Chondrocyte (in vitro differentiated cells): Measurements from ENCODE around the gene PCYOX1L. TPM values are rescaled to one million over a fixed set of nuclear protein-coding genes. Genes with fewer than 3 reads are reported as not detected.

Source experiments
- DNase-seq: peaks from one replicate; pipeline ENCODE4 v3.0.0; 2021; ENCODE audit warnings: mixed read lengths, low spot score
- H3K27ac Mint-ChIP-seq: one replicate; pipeline ENCODE4 v1.8.0; 2021; ENCODE audit warnings: mild to moderate bottlenecking, moderate library complexity, mixed read lengths; ENCODE audit not compliant: unreplicated experiment
- H3K27me3 Mint-ChIP-seq: 2 replicates; pipeline ENCODE4 v1.8.0; 2021; ENCODE audit warnings: low read depth, mixed read lengths
- H3K36me3 Mint-ChIP-seq: 2 replicates; pipeline ENCODE4 v1.8.0; 2021; ENCODE audit warnings: low read depth, mixed read lengths
- H3K4me1 Mint-ChIP-seq: 2 replicates; pipeline ENCODE4 v1.8.0; 2021; ENCODE audit warnings: low read depth, mild to moderate bottlenecking, mixed read lengths
- H3K4me3 Mint-ChIP-seq: one replicate; pipeline ENCODE4 v1.8.0; 2021; ENCODE audit warnings: mild to moderate bottlenecking, moderate library complexity, mixed read lengths; ENCODE audit not compliant: unreplicated experiment
- H3K9me3 Mint-ChIP-seq: 2 replicates; pipeline ENCODE4 v1.8.0; 2021; ENCODE audit warnings: low read depth, mixed read lengths
- CTCF ChIP-seq: fragments of 200-600 bp; sonication (generic); IDR thresholded peaks from 2 replicates; pipeline ENCODE4 v1.5.0; 2021; ENCODE audit warnings: antibody characterized with exemption, mild to moderate bottlenecking, moderate library complexity
- long read RNA-seq: library from polyadenylated mRNA; stranded (forward); transcript quantifications from one replicate; pipeline ENCODE4 v2.0.0, GENCODE V29; 2021
- total RNA-seq: library from RNA; stranded (reverse); gene quantifications from 3 replicates; pipeline ENCODE4 v1.2.1, GENCODE V29; 2021

PCYOX1L gene
- total RNA-seq: 7.1 to 11.1 TPM (median 7.3 TPM) in 3 replicates
- long read RNA-seq, full-length matches to known transcripts: 18 of 23 reads
- long read RNA-seq, partial matches to known transcripts: 2 of 23 reads
- long read RNA-seq, other reads (novel, unspliced or antisense): 3 of 23 reads

- H3K27ac Mint-ChIP-seq: peak within 1 kb of the TSS; percentile 74
- TF ChIP-seq CTCF: no peak
- peaks cover 12% of the 10 kb centered on the region for H3K4me1 Mint-ChIP-seq
- H3K9me3 Mint-ChIP-seq: no peaks in the 10 kb centered on the region
- H3K4me3 Mint-ChIP-seq: peak within 1 kb of the TSS; percentile 86
- peaks cover 11% of the 10 kb centered on the region for H3K36me3 Mint-ChIP-seq
- DNase-seq: peak; percentile 97
- H3K27me3 Mint-ChIP-seq: no peaks in the 10 kb centered on the region
Observed at GRCh38 chr5:149357370-149358293, at the start of gene PCYOX1L. Gene PCYOX1L (plus strand): TSS chr5:149358046. CDS start chr5:149358069, 23 bp downstream.

- H3K4me1 Mint-ChIP-seq: peaks cover 3% of the 10 kb centered on the region
- no peaks in the 10 kb centered on the region for H3K9me3 Mint-ChIP-seq
- no peak overlapping the region for H3K27ac Mint-ChIP-seq
- TF ChIP-seq CTCF: no peak
- no peak overlapping the region for H3K4me3 Mint-ChIP-seq
- DNase-seq: no peak
- no peaks in the 10 kb centered on the region for H3K36me3 Mint-ChIP-seq
- no peaks in the 10 kb centered on the region for H3K27me3 Mint-ChIP-seq
Observed at GRCh38 chr5:149309354-149309753, 48.5 kb upstream of the PCYOX1L start.

GRCh38 chr5:149310488-149310887, 47.4 kb upstream of the PCYOX1L start:
- Mint-ChIP-seq H3K27me3 (no peaks in the 10 kb centered on the region), H3K4me1 (peaks cover 3% of the 10 kb centered on the region), H3K9me3 (no peaks in the 10 kb centered on the region), H3K36me3 (no peaks in the 10 kb centered on the region), H3K4me3 (no peak overlapping the region), H3K27ac (no peak overlapping the region)
- no peak for DNase-seq
- TF ChIP-seq CTCF: no peak

GRCh38 chr5:149310947-149311658, 46.7 kb upstream of the PCYOX1L start:
- TF ChIP-seq CTCF: no peak
- Mint-ChIP-seq H3K27ac (no peak overlapping the region), H3K4me3 (no peak overlapping the region), H3K4me1 (peaks cover 3% of the 10 kb centered on the region), H3K9me3 (no peaks in the 10 kb centered on the region), H3K36me3 (no peaks in the 10 kb centered on the region), H3K27me3 (no peaks in the 10 kb centered on the region)
- DNase-seq: no peak

GRCh38 chr5:149313151-149313841, 44.5 kb upstream of the PCYOX1L start:
- no peak overlapping the region for H3K4me3 Mint-ChIP-seq
- H3K27me3 Mint-ChIP-seq: no peaks in the 10 kb centered on the region
- H3K27ac Mint-ChIP-seq: no peak overlapping the region
- TF ChIP-seq CTCF: no peak
- no peaks in the 10 kb centered on the region for H3K9me3 Mint-ChIP-seq
- no peak for DNase-seq
- H3K36me3 Mint-ChIP-seq: no peaks in the 10 kb centered on the region
- H3K4me1 Mint-ChIP-seq: peaks cover 7% of the 10 kb centered on the region
